Effector CD4-positive, alpha-beta T cell (primary cell): ENCODE measurements around the gene CCDC91.
"Not testable (repeated sequence)": the region's sequence is repeated elsewhere in the genome, so short reads cannot be mapped to it uniquely, and the experiment has no call there.

Source experiments
- DNase-seq: peaks from one replicate; pipeline ENCODE4 v3.0.0-alpha.2; 2020

CCDC91 gene

DNA sequence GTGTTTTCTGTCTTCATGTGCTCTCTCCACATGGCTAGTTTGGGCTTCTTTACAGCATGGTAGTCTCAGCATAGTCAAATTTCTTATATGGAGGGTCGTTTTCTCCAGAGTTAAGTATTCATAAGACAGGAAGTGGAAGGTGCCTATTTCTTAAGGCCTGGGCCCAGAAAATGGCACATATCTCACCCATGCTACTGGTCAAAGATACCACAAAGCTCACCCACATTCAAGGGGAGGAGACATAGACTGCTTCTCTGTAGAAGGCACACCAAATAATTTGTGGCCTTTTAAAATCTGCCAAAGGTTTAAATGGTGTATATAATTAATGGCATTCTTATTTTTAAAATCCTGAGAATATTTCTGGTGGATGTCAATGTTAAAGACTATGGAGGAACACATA lies 44.8 kb downstream of the CCDC91 start:
- DNase-seq = no peak

DNA sequence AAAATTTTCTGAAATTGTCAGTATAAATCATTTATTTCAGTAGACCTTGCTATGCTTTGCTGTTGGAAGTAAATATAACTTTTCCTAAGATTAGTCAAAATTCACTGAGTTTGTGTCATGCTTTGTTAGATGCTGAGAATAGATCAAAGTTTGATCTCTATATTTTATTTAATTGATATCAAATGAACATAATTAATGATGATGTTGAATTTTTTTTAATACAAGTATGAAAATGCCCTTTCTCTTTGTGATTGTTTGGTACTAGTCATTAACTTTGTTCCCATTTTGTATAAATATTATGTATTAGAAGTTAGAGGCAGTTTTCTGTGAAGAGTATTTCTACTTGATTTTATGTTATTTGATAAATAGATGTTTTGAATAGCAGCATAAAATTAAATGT lies 45.7 kb downstream of the CCDC91 start:
- DNase-seq = no peak

DNA sequence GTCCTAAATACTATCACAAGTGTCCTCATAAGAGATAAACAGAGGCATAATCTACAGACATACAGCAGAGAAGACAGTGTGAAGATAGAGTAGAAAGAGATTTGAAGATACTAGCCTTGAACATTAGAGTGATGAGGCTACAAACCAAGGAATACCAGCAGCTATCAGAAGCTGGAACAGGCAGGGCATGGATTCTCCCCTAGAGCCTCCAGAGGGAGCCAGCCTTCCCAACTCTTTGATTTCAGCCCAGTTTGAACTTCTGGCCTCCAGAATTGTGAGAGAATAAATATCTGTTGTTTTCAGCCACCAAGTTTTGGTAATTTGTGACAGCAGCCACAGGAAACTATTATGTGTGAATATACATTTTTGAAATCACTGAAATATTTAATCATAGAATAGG lies 47.2 kb downstream of the CCDC91 start:
- no peak for DNase-seq

DNA sequence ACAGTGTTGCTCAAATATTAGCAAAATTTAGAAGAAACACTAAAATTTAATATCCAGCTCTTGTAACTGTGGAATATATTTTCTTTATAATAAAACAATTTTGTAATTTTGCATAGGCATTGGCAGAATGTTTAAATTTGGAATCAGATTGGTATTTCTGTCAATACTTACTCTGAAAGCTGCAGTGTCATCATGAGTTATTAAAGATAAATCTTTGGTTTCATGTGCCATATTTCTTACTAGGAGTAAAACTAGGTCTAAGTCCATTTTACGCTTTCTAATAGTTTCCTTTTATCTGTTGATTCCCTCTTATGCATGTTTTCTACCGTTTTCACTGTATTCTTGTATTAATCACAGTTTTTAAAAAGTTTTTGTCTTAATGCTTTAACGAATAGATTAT lies 49.7 kb downstream of the CCDC91 start:
- no peak for DNase-seq

DNA sequence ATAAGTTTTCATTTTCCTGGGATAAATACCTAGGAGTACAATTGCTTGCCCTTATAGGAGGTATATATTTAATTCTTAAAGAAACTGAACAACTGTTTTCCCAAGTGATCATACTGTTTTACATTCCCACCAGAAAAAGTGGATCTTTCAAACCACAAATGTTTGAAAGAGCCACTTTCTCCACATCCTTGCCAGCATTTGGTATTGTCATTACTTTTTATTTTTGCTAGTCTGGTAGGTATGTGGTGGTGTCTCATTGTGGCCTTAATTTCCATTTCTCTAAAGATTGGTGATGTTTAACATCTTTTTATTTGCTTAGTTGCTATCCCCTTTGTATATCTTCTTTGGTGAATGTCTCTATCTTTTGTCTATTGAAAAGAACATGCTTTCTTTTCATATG lies 50.6 kb downstream of the CCDC91 start:
- DNase-seq = no peak

DNA sequence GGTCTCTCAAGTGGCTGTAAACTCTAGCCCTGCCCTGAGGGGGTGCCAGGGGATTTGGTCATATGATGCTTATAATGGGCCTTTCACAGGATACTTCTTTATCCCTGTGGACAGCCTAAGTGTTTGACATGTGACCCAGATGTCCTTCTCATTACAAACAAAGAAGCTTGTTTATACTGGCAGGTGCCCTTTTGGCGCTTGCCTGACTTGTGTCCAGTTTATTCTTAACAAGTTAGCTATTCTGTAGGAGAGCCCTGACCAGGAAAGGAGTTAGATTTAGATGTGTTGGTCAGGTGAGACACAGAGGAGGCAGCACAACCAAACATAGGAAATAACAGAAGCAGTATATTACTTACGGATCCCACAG lies 51.9 kb downstream of the CCDC91 start:
- DNase-seq = no peak

DNA sequence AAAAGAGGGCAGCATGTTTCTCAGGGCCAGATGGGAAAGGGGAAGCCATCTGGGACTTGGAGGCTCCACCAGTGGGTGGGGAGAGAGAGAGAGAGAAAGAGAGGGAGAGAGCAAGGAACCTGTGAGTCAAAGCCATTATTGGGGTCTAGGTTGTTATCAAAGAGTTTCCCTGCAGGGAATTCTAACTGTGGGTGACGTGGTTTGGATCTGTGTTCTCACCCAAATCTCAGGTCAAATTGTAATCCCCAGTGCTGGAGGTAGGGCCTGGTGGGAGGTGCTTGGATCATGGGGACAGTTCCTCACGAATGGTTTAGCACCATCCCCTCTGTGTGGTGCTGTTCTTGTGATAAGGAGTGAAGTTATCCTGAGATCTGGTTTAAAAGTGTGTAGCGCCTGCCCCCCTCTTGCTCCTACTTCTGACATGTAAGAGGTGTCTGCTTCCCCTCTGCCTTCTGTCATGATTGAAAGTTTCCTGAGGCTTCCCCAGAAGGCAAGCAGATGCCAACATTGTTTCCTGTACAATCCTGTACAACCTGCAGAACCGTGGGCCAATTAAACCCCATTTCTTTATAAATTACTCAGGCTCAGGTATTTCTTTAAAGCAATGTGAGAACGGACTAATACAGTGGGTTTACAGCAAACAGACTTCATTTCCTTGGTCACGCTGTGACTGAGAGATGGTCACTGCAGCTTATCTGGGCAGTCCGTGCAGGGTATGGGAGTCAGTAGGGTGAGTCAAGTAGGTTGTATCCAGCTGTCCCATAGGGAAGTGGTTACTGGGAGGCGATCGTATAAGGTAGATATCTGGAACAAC lies 52.4 kb downstream of the CCDC91 start:
- DNase-seq = no peak

DNA sequence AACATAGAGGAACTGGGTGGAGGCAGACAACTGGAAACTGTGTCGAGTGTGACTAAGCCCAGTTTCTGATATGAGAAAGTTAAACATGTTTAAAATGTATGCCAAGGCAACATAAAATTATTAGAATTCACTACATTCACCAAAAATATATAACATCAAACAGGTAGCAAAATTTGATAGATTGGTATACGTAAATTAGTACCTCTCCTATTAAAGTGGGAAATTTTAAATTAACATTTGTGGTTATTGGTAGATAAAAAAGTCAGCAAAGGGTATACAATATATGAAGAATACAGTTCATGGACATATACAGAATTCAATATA lies 53.0 kb downstream of the CCDC91 start:
- no peak for DNase-seq

DNA sequence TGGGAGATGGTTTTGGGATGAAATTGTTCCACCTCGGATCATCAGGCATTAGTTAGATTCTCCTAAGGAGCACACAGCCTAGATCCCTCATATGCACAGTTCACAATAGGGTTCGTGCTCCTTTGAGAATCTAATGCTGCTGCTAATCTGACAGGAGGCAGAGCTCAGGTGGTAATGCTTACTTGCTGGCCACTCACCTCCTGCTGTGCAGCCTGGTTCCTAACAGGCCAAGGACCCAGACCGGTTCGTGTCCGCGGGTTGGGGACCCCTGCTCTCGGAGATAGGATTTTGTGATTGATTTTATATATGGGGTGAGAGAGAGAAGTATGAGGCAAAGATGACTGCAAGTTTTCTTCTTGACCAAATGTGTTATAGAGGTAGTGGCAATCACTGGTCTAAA lies 57.5 kb downstream of the CCDC91 start:
- DNase-seq = no peak

DNA sequence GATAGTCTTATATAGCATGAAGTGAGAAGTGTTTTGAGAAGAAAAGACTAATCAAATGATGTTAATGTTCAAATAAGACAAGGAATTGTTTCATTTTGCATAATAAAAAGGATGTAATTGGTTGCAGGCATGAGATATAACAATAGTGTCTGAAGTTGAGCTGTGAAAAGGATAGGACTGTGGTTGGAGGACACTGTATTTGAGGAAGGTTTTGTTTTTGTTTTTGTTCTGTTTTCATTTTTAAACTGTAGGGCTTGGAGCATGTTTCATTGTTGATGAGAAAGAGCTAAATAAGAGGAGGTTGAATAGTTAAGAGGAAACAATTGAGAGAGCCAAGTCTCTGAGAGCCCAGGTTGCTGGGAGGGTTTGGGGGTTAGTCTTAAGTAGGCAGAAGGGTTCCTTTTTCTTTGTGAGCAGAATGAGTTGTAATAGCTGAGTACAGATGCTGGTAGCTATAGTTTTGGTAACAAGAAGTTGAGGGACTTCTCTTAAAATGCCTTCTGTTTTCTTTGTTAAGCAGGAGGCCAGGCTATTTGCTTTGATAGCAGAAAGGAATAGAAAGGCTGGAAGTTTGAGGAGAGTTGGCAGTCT lies 58.4 kb downstream of the CCDC91 start:
- DNase-seq = no peak

DNA sequence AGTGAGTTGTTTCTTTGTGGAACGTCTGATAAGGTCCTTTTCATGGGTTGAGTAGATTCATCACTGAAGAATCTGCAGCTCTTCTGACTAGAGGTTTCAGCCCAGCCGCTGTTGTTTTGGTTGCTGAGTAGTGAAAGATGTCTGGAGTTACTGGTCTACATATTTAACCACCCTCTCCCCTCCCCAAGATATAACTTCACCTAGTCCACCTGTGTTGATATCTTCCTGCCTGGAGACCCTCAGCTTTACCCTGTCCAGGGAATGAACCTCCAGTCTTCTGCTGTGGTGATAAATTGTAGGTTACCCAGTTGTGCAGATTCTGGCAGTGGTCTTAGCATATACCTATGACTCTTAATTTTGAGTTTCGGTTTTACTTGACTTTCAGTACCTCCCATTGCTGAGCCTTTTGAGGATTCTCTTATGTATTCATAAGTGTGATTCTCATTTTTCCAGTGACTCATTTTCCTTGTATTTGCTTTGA lies 62.9 kb downstream of the CCDC91 start:
- DNase-seq = no peak

DNA sequence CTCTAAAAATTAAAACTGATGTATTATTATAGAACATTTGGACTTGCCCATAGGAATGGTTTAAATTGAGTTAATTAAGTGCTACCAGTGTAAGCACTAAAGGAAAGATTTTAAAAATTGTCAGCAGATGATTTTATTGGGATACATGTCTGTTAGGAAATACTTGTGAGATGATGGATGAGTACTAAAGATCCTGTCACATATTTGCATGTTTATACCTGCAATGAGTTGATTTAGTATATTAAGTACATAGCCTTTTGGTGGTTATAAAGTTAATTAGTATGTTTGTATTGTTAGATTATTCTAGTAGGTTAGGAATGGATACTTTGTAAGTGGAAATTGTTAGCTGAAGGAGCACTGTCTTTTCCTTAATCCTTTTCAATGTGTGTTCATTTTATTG lies 67.2 kb downstream of the CCDC91 start:
- DNase-seq = no peak

DNA sequence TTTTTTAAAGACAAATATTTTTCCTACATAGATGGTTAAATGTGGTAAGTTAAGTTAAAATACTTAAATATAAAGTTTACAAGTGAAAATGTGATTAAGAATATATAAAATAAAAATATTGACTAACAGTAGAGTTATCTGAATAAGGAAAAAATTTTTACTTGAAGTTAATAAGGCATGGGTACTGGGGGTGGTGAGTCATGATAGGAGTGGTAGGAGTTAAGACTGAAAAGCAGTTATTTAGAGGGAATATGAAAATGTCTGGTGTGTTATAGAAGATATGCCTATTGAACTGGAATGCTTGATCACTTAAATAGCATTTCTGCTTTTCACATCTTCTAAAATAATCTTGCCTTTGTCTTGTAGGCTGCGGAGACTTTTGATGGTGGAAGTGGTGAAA lies 68.7 kb downstream of the CCDC91 start:
- DNase-seq = no peak

DNA sequence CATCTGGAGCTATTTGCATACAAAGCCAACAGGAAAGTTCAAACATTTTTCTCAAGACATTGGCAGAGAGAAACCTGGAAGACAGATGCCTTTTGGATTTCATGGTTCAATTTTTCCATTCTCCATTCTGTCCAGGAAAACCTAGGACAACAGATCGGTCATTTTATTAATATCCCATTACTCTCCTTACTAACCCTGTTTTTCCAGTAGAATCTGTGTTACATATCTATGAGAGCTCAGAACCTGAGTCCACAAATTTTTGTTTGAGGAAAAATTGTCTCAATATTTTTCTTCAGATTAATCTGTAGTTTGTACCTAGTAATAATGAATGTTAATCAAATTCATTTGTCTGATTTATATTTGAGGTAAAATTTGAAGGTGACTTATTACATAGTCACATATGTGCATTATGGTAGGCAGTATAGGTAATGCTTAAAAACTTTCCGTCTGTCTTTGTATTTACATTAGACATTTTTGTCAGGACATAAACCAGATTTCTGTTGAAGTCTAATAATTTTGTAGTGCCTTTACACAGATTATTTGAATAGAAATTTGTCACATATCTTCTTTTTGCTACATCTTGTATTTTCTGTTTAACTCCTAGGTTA lies 75.3 kb downstream of the CCDC91 start:
- no peak for DNase-seq

DNA sequence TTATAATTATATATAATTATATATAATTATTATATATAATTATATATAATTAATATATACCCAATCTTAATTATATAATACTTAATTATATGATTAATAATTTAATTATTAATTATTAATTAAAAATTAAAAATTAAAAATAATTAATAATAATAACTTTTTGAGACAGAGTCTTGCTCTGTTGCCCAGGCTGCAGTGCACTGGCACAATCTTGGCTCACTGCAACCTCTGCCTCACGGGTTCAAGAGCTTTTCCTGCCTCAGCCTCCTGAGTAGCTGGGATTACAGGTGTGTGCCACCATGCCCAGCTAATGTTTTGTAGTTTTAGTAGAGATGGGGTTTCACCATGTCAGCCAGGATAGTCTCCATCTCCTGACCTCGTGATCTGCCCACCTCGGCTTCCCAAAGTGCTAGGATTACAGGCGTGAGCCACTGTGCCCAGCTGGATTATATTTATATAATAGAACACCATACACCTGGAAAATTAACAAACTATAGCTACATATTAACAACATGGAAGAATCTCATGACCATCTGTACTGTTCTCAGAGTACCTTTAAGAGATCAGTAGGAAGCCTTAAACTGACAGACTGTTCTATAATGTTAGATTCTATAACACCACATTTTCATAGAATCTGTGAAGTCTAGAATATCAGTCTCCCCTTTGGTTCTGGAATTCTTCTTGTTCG lies 77.8 kb downstream of the CCDC91 start:
- DNase-seq = not testable (repeated sequence)

DNA sequence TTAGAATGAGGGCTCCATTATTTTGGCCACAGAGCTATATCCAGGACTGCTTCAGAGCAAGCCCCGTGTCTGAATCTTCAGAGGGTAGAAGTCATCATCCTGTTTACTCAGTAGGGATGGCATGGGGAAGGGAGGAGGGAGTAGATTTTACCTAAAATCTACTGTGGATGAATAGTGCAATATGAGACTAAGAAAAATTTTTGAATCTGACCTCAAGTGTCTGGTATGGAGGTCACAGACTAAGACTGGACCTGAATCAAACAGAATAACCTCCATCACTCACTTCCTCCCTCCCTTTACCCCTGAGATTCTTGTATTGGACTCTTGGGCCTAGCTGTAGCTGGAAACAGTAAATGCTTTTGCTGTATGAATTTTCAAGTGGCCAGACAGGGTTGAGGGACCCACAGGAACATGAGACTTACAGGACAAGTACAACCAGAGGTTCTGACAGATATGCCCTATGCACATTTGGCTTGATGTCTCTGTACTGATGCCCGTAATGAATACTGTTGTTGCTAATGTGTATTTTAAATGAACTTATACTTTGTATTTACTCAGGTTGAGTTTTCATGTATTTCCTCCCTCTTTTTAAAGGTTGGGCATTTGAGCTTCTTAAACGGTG lies 78.5 kb downstream of the CCDC91 start:
- DNase-seq = no peak

DNA sequence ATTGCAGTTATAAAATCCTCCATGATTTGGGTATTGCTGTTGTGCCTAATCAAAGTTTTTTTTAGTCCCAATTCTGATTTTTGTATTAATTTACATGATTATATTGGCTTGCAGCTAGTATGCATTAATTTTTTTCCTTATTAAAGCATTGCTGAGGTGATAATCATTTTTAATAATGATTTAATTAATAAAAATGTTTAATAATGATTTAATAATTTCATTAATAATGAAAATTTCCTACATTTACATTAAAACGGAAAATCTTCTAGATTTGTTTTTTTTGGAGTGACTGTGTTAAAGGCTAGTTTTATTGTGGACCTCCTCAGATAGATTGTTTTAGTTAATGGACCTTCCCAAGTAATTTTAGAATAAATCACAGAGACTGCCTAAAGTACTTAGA lies 79.6 kb downstream of the CCDC91 start:
- no peak for DNase-seq

DNA sequence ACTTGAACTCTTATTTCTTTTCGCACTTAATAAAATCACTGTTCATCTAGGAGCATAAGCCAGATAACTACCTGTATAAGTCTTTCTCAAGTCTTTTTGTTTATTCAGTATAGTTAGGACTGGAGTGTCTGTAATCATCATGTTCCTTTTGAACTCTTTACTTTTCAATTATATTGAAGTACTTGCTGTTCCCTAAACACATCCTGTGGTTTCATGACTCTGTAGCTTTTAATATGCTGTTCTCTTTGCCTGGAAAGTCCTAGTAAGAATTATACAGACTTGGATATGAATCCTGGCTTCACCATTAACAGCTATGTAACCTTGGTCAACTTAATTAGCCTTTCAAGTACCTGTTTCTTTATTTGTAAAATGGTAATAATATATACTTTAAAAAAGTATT lies 88.2 kb downstream of the CCDC91 start:
- DNase-seq = no peak

DNA sequence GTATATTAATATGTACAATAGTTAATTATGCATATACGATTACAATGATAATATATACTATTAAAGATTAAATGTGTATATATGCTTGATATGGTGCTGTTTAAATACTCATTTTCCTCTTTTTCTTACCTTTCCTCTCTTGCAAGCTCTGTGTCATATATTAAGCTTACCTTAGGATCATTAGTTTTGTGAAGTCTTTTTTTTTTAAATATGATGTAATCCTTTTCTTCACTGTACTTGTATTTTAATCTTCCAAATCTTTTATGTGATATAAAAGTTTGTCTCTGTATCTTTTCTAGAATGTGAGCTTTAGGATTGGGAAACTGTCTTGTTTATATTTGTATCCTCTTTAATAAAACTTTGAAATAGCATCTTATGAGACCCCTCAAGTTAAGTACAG lies 88.7 kb downstream of the CCDC91 start:
- no peak for DNase-seq

DNA sequence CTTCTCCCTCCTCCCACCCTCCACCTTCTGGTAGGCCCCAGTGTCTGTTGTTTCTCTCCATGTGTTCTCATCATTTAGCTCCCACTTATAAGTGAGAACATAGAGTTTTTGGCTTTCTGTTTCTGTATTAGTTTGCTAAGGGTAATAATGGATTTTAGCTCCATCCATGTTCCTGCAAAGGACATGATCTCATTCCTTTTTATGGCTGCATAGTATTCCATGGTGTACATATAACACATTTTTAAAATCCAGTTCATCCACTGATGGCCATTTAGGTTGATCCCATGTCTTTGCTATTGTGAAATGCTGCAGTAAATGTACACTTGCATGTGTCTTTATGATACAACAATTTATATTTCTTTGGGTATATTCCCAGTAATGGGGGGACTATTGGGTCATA lies 96.1 kb downstream of the CCDC91 start:
- no peak for DNase-seq

DNA sequence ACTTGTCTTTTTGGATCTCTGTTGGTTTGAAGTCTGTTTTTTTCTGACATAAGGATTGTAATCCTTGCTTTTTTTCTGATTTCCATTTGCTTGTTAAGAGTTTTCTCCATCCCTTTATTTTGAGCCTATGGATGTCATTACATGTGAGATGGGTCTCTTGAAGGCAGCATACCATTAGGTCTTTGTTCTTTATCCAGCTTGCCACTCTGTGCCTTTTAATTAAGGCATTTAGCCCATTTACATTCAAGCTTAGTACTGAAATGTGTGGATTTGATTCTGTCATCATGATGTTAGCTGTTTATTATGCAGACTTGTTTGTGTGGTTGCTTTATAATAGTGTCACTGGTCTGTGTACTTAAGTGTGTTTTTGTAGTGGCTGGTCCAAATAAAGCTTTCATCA lies 100.0 kb downstream of the CCDC91 start:
- no peak for DNase-seq

DNA sequence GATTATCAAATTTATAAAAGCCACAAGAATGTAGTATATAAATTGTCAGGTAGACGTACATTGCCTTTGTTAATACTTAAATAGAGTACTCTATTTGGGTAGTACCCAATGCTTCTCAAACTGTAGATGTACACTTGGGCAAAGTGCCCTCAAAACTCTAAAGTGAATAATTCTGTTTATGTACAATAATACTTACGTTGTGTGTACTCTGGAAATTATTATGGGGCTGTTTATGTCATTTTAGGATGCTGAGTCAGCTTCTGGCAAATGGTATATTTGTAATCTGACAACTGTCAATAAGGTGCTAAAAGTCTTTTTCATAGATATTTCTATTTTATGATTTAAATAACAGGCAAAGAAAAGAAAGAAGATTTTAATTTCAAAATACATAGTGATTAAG lies 102.4 kb downstream of the CCDC91 start:
- no peak for DNase-seq

DNA sequence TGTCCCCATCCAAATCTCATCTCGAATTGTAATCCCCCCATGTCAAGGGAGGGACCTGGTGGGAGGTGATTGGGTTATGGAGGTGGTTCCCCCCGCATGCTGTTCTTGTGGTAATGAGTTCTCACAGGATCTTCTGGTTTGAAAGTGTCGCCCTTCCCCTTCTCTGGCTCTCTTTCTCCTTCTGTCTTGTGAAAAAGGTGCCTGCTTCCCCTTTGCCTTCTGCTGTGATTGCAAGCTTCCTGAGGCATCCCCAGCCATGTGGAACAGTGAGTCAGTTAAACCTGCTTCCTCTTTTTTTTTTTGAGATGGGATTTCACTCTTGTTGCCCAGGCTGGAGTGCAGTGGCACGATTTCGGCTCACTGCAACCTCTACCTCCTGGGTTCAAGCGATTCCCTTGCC lies 104.0 kb downstream of the CCDC91 start:
- no peak for DNase-seq

DNA sequence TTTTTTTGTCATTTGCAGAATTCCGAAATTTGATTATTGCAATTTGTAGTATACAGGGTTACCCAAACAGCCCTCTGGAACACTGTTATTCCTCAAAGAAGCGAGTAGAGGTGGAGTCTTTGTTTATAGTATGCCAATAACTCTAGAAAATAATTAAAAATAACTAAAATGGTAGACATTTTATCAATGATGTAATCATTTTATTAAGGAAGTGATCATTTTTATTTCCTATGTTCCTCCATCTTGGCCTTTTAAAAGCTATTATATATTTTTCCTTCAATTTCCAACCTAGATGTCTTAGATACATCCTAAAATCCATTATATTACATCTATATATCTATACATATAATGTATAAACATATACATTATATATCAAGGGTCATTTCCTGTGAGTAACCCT lies 106.0 kb downstream of the CCDC91 start:
- no peak for DNase-seq
